GM12873 (cell line): ENCODE results near the gene ZNF692.
A peak's percentile ranks its signal among the peaks of the same experiment; 100 is the strongest.

Experiments used
- TF ChIP-seq, protein P1 (sequence below): IDR thresholded peaks from 2 replicates; pipeline ENCODE4 v1.5.1; 2012; ENCODE audit warnings: low read depth, mild to moderate bottlenecking, moderate library complexity, low read length, control low read depth; ENCODE audit not compliant: insufficient read depth; ENCODE audit errors: missing control alignments

ZNF692 gene

DNA sequence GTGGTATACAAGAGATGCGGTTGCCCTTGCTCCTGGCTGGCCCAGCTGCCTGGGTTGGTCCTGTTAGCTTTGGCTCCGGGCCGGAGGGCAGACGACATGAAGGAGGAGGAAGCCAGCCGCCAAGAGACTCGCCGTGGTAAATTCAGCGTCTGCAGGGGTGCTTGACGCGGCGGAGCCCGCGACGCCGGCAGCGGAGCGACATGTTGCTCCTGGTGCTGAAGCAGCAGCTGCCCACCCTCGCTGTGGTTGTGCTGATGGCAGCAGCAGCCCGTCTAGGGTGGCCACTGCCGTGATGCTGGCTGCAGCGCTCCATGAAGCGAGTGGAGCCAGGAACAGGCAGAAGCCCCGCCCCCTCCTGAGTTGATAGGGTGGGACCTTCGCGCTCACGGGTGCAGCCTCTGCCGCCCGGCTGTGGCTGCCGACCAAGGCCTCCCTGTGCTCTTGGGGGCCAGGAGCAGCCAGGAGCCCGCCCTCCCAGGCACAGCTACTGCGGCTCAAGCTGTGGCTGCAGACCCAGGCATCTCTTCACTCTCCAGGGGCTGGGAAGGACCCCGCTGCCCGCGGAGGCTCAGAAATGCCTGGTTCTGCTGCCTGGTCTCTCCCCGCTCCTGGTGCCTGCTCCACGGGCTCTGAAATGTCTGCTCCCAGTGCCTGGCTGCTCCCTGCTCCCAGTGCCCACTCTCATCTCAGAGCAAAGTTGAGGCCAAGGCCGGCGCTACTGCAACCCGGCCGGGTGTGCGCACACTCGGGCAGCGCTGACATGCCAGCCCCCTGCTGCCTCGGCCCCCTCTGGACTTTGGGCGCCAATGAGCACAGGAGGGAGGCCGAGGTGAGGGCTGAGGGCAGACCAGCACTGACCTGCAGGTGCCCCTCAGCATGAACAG lies 4.4 kb upstream of the ZNF692 start:
- TF ChIP-seq, protein P1, sequence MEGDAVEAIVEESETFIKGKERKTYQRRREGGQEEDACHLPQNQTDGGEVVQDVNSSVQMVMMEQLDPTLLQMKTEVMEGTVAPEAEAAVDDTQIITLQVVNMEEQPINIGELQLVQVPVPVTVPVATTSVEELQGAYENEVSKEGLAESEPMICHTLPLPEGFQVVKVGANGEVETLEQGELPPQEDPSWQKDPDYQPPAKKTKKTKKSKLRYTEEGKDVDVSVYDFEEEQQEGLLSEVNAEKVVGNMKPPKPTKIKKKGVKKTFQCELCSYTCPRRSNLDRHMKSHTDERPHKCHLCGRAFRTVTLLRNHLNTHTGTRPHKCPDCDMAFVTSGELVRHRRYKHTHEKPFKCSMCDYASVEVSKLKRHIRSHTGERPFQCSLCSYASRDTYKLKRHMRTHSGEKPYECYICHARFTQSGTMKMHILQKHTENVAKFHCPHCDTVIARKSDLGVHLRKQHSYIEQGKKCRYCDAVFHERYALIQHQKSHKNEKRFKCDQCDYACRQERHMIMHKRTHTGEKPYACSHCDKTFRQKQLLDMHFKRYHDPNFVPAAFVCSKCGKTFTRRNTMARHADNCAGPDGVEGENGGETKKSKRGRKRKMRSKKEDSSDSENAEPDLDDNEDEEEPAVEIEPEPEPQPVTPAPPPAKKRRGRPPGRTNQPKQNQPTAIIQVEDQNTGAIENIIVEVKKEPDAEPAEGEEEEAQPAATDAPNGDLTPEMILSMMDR = no peak

DNA sequence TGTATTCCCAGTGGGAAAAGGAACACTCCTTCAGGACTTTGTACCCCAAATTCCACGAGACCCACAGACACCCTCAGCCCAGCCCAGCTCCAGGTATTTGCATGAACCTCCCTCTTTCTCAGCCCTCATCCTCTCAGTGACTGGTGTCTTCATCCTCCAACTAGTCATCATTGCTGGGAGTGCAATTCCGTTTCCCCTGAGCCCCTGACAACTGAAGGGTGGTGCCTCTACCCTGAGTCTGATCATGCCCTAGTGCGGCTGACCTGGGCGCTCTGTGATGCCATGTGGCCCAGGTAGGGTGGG lies 3.8 kb upstream of the ZNF692 start:
- TF ChIP-seq, protein P1 = no peak

DNA sequence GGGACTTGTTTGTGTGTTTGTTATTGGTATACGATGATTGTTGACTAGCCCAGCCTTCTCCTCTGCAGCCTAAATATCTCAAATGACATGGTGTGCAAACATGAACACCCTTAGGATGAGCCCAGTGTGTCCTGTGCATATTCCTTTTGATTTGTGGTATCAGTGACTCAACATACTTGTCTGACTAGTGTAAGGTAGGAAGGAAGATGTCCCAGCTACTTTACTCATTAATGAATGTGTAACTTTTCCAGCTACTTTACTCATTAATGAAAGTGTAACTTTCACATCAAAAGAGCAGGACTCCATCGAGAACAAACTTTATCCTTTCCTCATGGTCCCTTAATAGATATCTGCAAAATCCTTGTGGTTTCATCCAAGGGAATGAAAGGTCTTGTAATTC lies 2.7 kb upstream of the ZNF692 start:
- TF ChIP-seq, protein P1 = no peak

DNA sequence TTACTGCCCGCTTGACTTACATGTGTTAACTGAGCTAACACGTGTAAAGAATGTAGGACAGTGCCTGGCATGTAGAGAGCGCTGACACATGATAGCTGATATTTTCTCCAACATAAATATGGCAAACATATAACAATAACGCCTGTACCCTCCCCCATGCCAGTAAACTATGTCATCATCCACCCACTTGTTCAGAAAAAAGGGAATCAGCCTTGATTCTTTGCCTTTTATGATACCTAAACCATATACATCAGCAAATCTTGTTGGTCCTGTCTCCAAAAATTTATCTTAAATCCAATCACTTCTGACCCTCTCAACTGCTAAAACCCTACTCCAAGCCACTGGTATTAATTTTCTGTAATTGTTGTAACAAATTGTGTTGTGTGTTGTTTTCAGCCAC lies 1.1 kb upstream of the ZNF692 start:
- TF ChIP-seq, protein P1 = no peak

DNA sequence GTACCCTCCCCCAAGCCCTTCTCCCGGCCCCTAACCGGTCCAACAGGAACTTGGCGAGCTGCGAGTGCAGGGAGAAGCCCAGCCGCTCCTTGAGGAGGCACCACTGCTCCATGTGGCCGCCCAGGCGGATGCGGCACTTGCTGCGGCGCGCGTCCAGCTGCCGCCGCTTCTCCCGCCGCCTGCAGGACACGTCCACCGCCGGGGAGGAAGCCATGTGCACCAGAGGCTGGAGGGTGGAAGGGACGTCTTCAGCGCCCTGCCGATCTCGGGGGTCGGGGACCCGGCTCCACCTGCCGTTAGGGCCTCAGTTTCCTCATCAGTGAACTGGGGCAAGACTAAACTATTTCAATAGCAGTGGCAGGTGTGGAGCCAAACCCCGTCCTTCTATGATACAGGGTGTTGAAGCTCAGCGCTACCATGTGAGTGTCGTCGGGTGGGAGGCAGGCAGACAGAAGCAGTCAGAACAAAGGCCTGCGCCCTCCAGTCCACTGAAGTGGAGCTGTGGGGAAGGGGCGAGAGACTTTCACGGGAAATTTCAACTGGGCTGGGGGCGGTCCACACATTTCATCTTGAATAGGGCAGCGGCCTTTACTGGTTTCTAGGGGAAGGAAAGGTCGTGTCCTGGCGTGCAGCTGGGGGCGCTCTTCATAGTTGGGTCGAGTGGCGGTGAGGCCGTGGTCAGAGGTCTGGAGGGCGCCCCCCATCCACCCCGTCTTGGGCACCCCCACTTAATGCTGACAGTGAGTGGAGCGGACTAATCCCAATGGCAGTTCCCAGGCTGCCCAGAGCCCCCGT lies 592 bp downstream of the ZNF692 start:
- TF ChIP-seq, protein P1 = peak; percentile 74

DNA sequence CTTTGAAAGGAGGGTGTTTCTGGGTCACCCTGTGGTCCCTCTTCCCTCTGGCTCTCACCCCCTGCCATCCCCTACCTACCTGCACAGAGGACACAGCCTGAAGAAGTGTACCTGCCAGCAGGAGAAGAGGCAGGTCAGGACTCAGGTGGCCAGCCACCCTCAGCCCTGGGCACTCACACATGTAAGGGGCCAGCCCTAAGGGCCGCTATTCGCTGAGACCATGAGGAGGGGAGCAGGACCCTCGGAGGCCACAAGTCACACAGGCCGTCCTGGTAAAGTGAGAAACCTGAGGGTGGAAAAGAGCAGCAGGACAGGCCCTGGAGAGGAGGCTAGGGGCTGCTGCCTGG lies 1.2 kb downstream of the ZNF692 start:
- TF ChIP-seq, protein P1 = no peak

DNA sequence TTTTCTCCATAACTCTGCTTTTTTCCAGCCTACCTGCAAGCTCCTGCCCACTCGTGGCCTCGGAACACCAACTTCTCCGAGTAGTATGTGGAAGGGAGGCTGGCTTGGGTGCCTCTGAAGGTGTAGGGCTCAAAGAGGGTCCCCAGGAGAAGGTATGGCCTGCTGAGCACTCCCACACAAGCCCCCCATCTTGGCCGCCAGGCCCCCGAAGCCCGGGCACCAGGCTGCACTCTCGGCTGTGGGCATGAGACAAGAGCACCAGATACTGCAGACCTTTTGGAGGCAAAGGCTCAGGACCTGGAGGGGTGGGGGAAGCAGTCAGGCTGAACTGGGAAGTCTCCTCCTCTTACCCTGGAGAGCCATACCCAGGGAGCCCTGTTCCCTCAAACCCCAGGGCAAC lies 1.7 kb downstream of the ZNF692 start:
- TF ChIP-seq, protein P1 = no peak
